RWPE2 (cell line): Measurements from ENCODE around the gene BORCS6.

Source experiments
- ATAC-seq: fragments of 200-7000 bp; cut with Tn5 transposase; 3 replicates; pipeline ENCODE4 v1.9.1; 2021; ENCODE audit warnings: low read depth
- DNase-seq: peaks from one replicate; pipeline ENCODE4 v3.0.0-alpha.2; 2020; ENCODE audit warnings: low spot score
- H3K27ac ChIP-seq: fragments of 450-650 bp; 2 replicates; pipeline ENCODE4 v1.5.1; 2017; ENCODE audit warnings: mild to moderate bottlenecking; ENCODE audit not compliant: poor library complexity, severe bottlenecking
- H3K27me3 ChIP-seq: fragments of 250-450 bp; sonication (Bioruptor Pico); 2 replicates; pipeline ENCODE4 v1.5.1; 2021; ENCODE audit warnings: mild to moderate bottlenecking, moderate library complexity; ENCODE audit not compliant: insufficient read depth, poor library complexity, severe bottlenecking
- H3K36me3 ChIP-seq: fragments of 250-450 bp; sonication (Bioruptor Pico); 2 replicates; pipeline ENCODE4 v1.5.1; 2020; ENCODE audit warnings: low read depth, mild to moderate bottlenecking, moderate library complexity
- H3K4me1 ChIP-seq: fragments of 250-450 bp; sonication (Bioruptor Pico); 2 replicates; pipeline ENCODE4 v1.5.1; 2021; ENCODE audit warnings: mild to moderate bottlenecking, moderate library complexity; ENCODE audit not compliant: insufficient read depth, poor library complexity, severe bottlenecking
- H3K4me3 ChIP-seq: fragments of 250-450 bp; sonication (Bioruptor Pico); 2 replicates; pipeline ENCODE4 v1.5.1; 2021; ENCODE audit warnings: mild to moderate bottlenecking, moderate library complexity; ENCODE audit not compliant: severe bottlenecking
- H3K9me3 ChIP-seq: fragments of 250-450 bp; sonication (Bioruptor Pico); 2 replicates; pipeline ENCODE4 v1.5.1; 2021; ENCODE audit warnings: mild to moderate bottlenecking, moderate library complexity; ENCODE audit not compliant: severe bottlenecking
- TF ChIP-seq, protein P1 (sequence below): fragments of 450-650 bp; IDR thresholded peaks from one replicate; pipeline ENCODE4 v1.5.1; 2017; ENCODE audit warnings: mild to moderate bottlenecking, moderate library complexity; ENCODE audit not compliant: poor library complexity, severe bottlenecking

The BORCS6 gene

DNA sequence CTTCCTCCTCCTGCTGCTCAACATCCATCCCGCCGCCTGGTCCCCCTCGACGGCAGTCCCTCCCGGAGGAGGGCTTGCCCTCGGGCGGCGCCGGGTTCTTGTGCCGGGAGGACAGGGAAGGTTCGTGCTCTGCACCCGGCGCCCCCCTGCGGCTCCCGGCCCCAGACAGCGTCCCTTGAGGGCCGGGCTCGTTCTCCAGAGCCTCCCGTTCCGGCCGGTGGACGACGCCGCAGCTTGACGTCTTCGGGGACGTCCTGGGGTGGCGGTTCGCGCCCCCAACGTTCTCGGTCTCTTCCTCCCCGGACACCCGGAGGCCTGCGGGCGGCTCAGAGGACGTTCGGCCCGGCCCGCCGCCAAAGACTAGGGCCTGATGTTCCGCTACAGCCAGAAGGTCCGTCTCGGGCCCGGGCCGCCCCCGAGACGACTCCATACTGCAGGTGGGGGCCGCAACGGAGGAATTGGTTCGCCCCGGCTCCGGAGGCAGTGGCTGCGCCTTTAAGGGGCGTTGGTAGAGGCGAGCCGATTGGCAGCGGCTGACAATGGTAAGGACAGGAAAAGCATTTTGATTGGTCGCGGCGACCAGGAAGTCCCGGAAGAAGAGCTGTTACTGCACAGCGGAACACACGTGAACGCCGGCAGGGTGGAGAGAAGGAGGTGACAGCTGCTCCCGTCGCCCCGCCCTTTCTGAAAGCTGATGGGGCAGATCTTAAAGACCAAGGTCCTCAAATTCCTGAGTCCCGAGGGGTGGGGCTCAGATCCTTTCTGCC lies at the start of gene BORCS6:
Gene BORCS6, minus strand, starts transcription at position 470 of the 767 bp plus-strand sequence. Its CDS starts 40 bp downstream, at position 430.
- Histone ChIP-seq H3K4me1 (peaks cover 9% of the 10 kb centered on the region), H3K4me3 (peak within 1 kb of the TSS; percentile 55), H3K36me3 (no peaks in the 10 kb centered on the region), H3K27me3 (no peaks in the 10 kb centered on the region), H3K9me3 (no peaks in the 10 kb centered on the region), H3K27ac (peak within 1 kb of the TSS; percentile 69)
- ATAC-seq (peak; percentile 66), DNase-seq (peak; percentile 99)
- TF ChIP-seq, protein P1, sequence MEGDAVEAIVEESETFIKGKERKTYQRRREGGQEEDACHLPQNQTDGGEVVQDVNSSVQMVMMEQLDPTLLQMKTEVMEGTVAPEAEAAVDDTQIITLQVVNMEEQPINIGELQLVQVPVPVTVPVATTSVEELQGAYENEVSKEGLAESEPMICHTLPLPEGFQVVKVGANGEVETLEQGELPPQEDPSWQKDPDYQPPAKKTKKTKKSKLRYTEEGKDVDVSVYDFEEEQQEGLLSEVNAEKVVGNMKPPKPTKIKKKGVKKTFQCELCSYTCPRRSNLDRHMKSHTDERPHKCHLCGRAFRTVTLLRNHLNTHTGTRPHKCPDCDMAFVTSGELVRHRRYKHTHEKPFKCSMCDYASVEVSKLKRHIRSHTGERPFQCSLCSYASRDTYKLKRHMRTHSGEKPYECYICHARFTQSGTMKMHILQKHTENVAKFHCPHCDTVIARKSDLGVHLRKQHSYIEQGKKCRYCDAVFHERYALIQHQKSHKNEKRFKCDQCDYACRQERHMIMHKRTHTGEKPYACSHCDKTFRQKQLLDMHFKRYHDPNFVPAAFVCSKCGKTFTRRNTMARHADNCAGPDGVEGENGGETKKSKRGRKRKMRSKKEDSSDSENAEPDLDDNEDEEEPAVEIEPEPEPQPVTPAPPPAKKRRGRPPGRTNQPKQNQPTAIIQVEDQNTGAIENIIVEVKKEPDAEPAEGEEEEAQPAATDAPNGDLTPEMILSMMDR = peak; percentile 18

DNA sequence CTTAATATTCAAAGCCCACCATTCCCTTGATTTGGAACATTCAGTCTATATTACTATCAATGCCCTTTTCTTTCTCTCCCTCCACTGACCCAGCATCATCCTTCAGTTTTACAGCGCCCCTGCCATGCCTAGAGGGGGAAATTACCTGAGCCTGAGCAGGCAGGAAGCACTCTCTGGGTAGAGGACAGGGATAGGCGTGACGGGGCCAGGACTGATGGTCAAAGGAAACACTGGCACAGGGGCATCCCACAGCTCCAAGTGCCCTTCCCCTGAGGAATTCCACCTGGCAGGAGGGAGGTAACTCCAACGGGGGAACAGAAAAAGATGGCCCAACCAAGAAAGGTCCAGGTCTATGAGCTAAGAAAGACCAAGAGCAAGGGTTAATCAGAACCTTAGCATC lies 47.9 kb upstream of the BORCS6 start:
- TF ChIP-seq, protein P1 = no peak
- Histone ChIP-seq H3K27ac (no peak overlapping the region), H3K27me3 (no peaks in the 10 kb centered on the region), H3K36me3 (peaks cover 71% of the 10 kb centered on the region), H3K9me3 (no peaks in the 10 kb centered on the region), H3K4me3 (no peak overlapping the region), H3K4me1 (no peaks in the 10 kb centered on the region)
- DNase-seq (no peak), ATAC-seq (no peak)

DNA sequence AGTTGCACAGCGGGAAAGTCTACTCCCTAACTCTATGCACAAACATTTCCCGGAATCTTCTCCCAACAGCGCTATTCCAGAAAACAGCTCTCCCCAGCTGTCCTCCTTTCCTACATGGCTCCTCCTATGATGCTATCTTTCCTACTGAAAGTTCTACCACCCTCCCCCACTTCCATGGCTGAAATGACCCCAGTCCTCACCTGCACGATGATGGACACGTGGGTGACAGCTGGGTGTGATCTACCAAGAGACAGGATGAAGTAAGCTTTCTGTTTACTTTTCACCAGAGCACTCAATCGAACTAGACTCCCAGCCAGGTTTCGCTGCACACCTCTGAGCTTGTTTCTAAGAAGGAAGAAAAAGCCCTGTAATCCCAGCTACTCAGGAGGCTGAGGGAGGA lies 47.2 kb upstream of the BORCS6 start:
- Histone ChIP-seq H3K36me3 (peaks cover 76% of the 10 kb centered on the region), H3K4me1 (no peaks in the 10 kb centered on the region), H3K4me3 (no peak overlapping the region), H3K27me3 (no peaks in the 10 kb centered on the region), H3K9me3 (no peaks in the 10 kb centered on the region), H3K27ac (no peak overlapping the region)
- ATAC-seq (no peak), DNase-seq (no peak)
- TF ChIP-seq, protein P1 = no peak

DNA sequence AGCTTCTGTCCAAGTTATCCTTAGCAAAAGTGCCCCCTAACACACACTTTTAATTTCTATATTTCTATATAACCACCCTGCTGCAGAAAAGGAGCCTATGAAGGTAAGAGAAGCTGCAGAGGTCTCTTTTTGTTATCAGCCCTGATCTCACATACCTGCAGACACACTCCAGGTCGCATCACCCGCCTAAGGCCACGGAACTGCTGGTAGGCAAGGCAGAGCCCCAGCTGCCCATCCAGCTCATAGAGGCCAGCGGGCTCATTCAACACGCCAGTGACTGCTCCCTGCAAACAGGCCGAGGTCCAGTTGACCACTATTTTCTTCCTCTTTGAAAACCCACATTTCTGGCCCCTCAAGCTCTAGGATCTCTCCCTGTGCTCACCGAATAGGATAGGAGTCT lies 45.7 kb upstream of the BORCS6 start:
- Histone ChIP-seq H3K4me1 (no peaks in the 10 kb centered on the region), H3K36me3 (peaks cover 85% of the 10 kb centered on the region), H3K4me3 (no peak overlapping the region), H3K9me3 (no peaks in the 10 kb centered on the region), H3K27me3 (no peaks in the 10 kb centered on the region), H3K27ac (no peak overlapping the region)
- ATAC-seq (no peak), DNase-seq (no peak)
- TF ChIP-seq, protein P1 = no peak
